SK-N-SH (cell line): ENCODE results near the gene ARHGEF10L. TPM values are rescaled to one million over a fixed set of nuclear protein-coding genes. Genes with fewer than 3 reads are reported as not detected.

Experiments used
- CTCF ChIA-PET: fragments of 300-600, 350-600 bp; formaldehyde crosslinking; extraction: SDS; loops from one replicate; lab custom pipeline; 2021; lab: Yijun Ruan, JAX
- POLR2A ChIA-PET: fragments of 350-600 bp; sonication (Branson Sonifier 250); formaldehyde crosslinking; extraction: SDS; loops from one replicate; lab custom pipeline; 2020; ENCODE audit warnings: antibody characterized with exemption, inconsistent platforms; lab: Yijun Ruan, JAX
- DNase-seq: peaks from one replicate; pipeline ENCODE4 v3.0.0; 2012
- H2AFZ ChIP-seq: fragments of 200-600 bp; sonication (generic); 2 replicates; pipeline ENCODE4 v1.8.1; 2016; ENCODE audit warnings: antibody characterized with exemption, mild to moderate bottlenecking, low read depth
- H3F3A ChIP-seq: fragments of 200-600 bp; sonication (generic); replicated peaks from 2 replicates; pipeline ENCODE3; 2016; ENCODE audit warnings: antibody characterized with exemption, mild to moderate bottlenecking; ENCODE audit not compliant: insufficient read depth
- H3K27ac ChIP-seq, 2 experiments: fragments of 200-500 bp in 1 of 2; fragments of 200-600 bp in 1 of 2; sonication (Bioruptor generic) in 1 of 2; sonication (generic), shearing (Covaris generic) in 1 of 2; 2 replicates each; pipeline versions ENCODE4 v1.5.1 to v1.6.1; 2014 to 2016; ENCODE audit warnings: low read depth in 2 of 2, inconsistent platforms in 1 of 2, low read length in 1 of 2, mild to moderate bottlenecking in 1 of 2, mixed read lengths in 1 of 2
- H3K27me3 ChIP-seq: fragments of 200-600 bp; sonication (generic), shearing (Covaris generic); 2 replicates; pipeline ENCODE4 v1.6.1; 2016; ENCODE audit warnings: mixed run types; ENCODE audit not compliant: insufficient read depth
- H3K36me3 ChIP-seq, 2 experiments: fragments of 200-500 bp in 1 of 2; fragments of 200-600 bp in 1 of 2; sonication (Bioruptor generic) in 1 of 2; sonication (generic) in 1 of 2; replicated peaks in 1 of 2; 2 replicates each; pipeline versions ENCODE3 to v1.5.1; 2014 to 2016; ENCODE audit warnings: low read length in 1 of 2, mild to moderate bottlenecking in 1 of 2; ENCODE audit not compliant: insufficient read depth in 2 of 2, control insufficient read depth in 1 of 2
- H3K4me1 ChIP-seq, 2 experiments: fragments of 200-500 bp in 1 of 2; fragments of 200-600 bp in 1 of 2; sonication (Bioruptor generic) in 1 of 2; sonication (generic), shearing (Covaris generic) in 1 of 2; 2 replicates each; pipeline versions ENCODE4 v1.5.1 to v1.6.1; 2014 to 2016; ENCODE audit warnings: low read depth in 1 of 2, low read length in 1 of 2, mixed run types in 1 of 2; ENCODE audit not compliant: insufficient read depth in 2 of 2, control insufficient read depth in 1 of 2
- H3K4me2 ChIP-seq: fragments of 200-600 bp; sonication (generic), shearing (Covaris generic); 2 replicates; pipeline ENCODE4 v1.6.1; 2017; ENCODE audit warnings: mixed run types
- H3K4me3 ChIP-seq, 2 experiments: fragments of 200-500 bp in 1 of 2; fragments of 200-600 bp in 1 of 2; sonication (Bioruptor generic) in 1 of 2; sonication (generic), shearing (Covaris generic) in 1 of 2; 2 replicates each; pipeline versions ENCODE4 v1.5.1 to v1.8.1; 2014 to 2016; ENCODE audit warnings: low read depth in 2 of 2, inconsistent platforms in 1 of 2, low read length in 1 of 2, mild to moderate bottlenecking in 1 of 2, mixed read lengths in 1 of 2, moderate library complexity in 1 of 2
- H3K79me2 ChIP-seq: fragments of 200-600 bp; sonication (generic); 2 replicates; pipeline ENCODE4 v1.8.1; 2017; ENCODE audit warnings: mild to moderate bottlenecking; ENCODE audit not compliant: insufficient read depth
- H3K9ac ChIP-seq: fragments of 200-600 bp; sonication (generic); 2 replicates; pipeline ENCODE4 v1.6.1; 2017; ENCODE audit warnings: mixed run types
- H3K9me2 ChIP-seq: fragments of 200-600 bp; sonication (generic); 2 replicates; pipeline ENCODE4 v1.6.1; 2017; ENCODE audit warnings: mixed run types
- H3K9me3 ChIP-seq: fragments of 200-600 bp; sonication (generic); 2 replicates; pipeline ENCODE4 v1.6.1; 2017; ENCODE audit warnings: mixed run types, mild to moderate bottlenecking, moderate library complexity
- H4K20me1 ChIP-seq: fragments of 200-600 bp; sonication (generic); 2 replicates; pipeline ENCODE4 v1.6.1; 2017; ENCODE audit warnings: mild to moderate bottlenecking, mixed run types; ENCODE audit not compliant: insufficient read depth
- ELF1 ChIP-seq: IDR thresholded peaks from 2 replicates; pipeline ENCODE4 v1.4.0; 2012
- EP300 ChIP-seq, 2 experiments: IDR thresholded peaks; 2 replicates each; pipeline versions ENCODE4 v1.4.0 to v1.6.1; 2012; ENCODE audit warnings: borderline replicate concordance in 1 of 2, low read depth in 1 of 2, low read length in 1 of 2
- FOSL2 ChIP-seq: IDR thresholded peaks from 2 replicates; pipeline ENCODE4 v1.4.0; 2012; ENCODE audit warnings: low read depth, mild to moderate bottlenecking, moderate library complexity, borderline replicate concordance
- MEF2A ChIP-seq: IDR thresholded peaks from 2 replicates; pipeline ENCODE4 v1.4.0; 2012; ENCODE audit warnings: low read depth, borderline replicate concordance
- RFX5 ChIP-seq: IDR thresholded peaks from 2 replicates; pipeline ENCODE4 v1.6.1; 2012; ENCODE audit warnings: mild to moderate bottlenecking, improper control_type of control experiment, low read length
- RXRA ChIP-seq: IDR thresholded peaks from 2 replicates; pipeline ENCODE4 v1.4.0; 2012; ENCODE audit warnings: low read depth, mild to moderate bottlenecking, borderline replicate concordance
- YY1 ChIP-seq: IDR thresholded peaks from 2 replicates; pipeline ENCODE4 v1.4.0; 2012; ENCODE audit warnings: low read depth, mild to moderate bottlenecking
- WGBS: methylation state at CpG from one replicate; pipeline ENCODE4 v1.1.6; 2017; ENCODE audit warnings: low lambda C conversion rate; 5-methylcytosine and 5-hydroxymethylcytosine counted together
- polyA plus RNA-seq, 3 experiments: library from polyadenylated mRNA; depleted of rRNA; stranded (reverse); fragments of >200 nt; gene quantifications; 2 replicates each; pipeline ENCODE4 v1.2.3, GENCODE V29; 2012
- TF ChIP-seq, protein P1 (sequence below): fragments of 150-350 bp; IDR thresholded peaks from 2 replicates; pipeline ENCODE4 v1.6.1; 2017; ENCODE audit warnings: antibody characterized with exemption, low read length, low read depth, borderline replicate concordance
- TF ChIP-seq, protein P2 (sequence below): IDR thresholded peaks from 2 replicates; pipeline ENCODE4 v1.4.0; 2012; ENCODE audit warnings: low read depth, borderline replicate concordance

ARHGEF10L gene
- polyA plus RNA-seq, 1 of the 3 experiments (the other 2 are of a cell fraction) = 12.5 TPM

DNA sequence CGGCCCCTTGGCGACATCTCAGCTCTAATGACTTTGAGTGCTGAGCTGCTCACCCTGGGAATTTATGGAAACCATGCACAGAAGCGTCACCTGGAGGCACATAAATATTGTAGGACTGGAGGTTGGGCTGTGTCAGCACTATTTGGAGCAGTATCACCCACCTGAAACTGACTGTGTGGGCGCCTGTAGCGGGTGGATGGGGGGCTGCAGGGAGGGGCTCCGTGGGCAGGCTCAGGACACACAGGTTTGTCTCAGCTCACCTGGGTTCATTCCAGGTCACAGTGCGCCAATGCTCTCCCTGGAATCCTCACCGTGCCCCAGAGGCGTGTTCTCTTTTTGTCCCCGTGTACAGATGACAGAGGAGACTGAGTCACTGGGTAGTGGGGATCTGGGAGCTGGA is 140.8 kb downstream of the ARHGEF10L start:
- no peaks in the 10 kb centered on the region for H3K9me3 ChIP-seq
- WGBS = 95% methylated on average over 6 of the region's 10 CpGs
- H3K9ac ChIP-seq = no peak overlapping the region
- no peak for TF ChIP-seq ELF1
- TF ChIP-seq RXRA = no peak
- no peak for TF ChIP-seq YY1
- no peak for TF ChIP-seq EP300 (IDR thresholded peaks at IDR 0.05; ENCODE audit: borderline replicate concordance in 1 of 2, low read depth in 1 of 2, low read length in 1 of 2)
- TF ChIP-seq, protein P1, sequence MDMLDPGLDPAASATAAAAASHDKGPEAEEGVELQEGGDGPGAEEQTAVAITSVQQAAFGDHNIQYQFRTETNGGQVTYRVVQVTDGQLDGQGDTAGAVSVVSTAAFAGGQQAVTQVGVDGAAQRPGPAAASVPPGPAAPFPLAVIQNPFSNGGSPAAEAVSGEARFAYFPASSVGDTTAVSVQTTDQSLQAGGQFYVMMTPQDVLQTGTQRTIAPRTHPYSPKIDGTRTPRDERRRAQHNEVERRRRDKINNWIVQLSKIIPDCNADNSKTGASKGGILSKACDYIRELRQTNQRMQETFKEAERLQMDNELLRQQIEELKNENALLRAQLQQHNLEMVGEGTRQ = no peak
- TF ChIP-seq MEF2A = no peak
- H3K79me2 ChIP-seq = no peaks in the 10 kb centered on the region
- H3K9me2 ChIP-seq = no peaks in the 10 kb centered on the region
- POLR2A ChIA-PET = interaction anchor here (0.6 kb wide), 1 partner anchor 8 kb away, joined by 3 read pairs; no protein-coding TSS in a partner anchor
- CTCF ChIA-PET = interaction anchor here (0.6 to 2.6 kb wide), 5 partner anchors 18 to 901 kb away, joined by 3 to 10 read pairs (median 3); no protein-coding TSS in a partner anchor
- H3F3A ChIP-seq = peaks cover 6% of the 10 kb centered on the region
- H3K4me3 ChIP-seq = no peak overlapping the region
- H4K20me1 ChIP-seq = peaks cover 18% of the 10 kb centered on the region
- no peak overlapping the region for H3K27ac ChIP-seq
- H3K27me3 ChIP-seq = no peaks in the 10 kb centered on the region
- H3K4me2 ChIP-seq = no peak overlapping the region
- H3K4me1 ChIP-seq = peaks cover 0 to 40% of the 10 kb centered on the region in 2 experiments; a peak in 2 of 4 replicates
- DNase-seq = no peak
- H3K36me3 ChIP-seq = no peaks in the 10 kb centered on the region
- no peak overlapping the region for H2AFZ ChIP-seq

DNA sequence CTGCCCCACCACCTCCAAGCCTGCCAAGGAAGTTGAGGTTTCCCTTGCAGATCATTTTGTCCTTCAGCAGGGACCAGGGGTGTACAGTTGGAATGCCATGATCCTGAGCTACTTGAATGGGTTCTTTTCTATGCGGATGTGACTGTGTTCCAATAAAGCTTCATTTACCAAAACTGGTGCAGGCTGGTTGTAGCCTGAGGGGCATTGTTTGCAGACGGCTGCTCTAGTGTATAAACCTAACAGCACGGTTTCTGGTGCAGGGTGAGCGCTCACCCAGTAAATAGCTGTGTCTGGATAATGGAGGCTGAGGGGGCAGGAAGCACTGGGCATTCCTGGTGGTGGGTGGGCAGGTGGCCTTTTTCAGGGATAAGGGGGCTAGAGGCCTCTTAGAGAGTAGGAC is 142.9 kb downstream of the ARHGEF10L start:
- 0 out of 2 replicates have a peak, but pooled peaks cover 4% of the 10 kb centered on the region for H4K20me1 ChIP-seq
- POLR2A ChIA-PET = interaction anchor here (0.7 to 1.5 kb wide), 2 partner anchors 9 to 10 kb away, joined by 3 to 7 read pairs; no protein-coding TSS in a partner anchor
- H3K9me2 ChIP-seq = no peaks in the 10 kb centered on the region
- H3K9me3 ChIP-seq = no peaks in the 10 kb centered on the region
- no peak overlapping the region for H3K9ac ChIP-seq
- DNase-seq = peak; percentile 72
- H3K79me2 ChIP-seq = no peaks in the 10 kb centered on the region
- H3K4me3 ChIP-seq = no peak overlapping the region
- H3F3A ChIP-seq = no peaks in the 10 kb centered on the region
- TF ChIP-seq, protein P1 = no peak
- TF ChIP-seq RFX5 (no peak), FOSL2 (no peak)
- TF ChIP-seq, protein P2, sequence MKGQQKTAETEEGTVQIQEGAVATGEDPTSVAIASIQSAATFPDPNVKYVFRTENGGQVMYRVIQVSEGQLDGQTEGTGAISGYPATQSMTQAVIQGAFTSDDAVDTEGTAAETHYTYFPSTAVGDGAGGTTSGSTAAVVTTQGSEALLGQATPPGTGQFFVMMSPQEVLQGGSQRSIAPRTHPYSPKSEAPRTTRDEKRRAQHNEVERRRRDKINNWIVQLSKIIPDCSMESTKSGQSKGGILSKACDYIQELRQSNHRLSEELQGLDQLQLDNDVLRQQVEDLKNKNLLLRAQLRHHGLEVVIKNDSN = no peak
- H3K36me3 ChIP-seq = no peaks in the 10 kb centered on the region
- peaks cover 0 to 42% of the 10 kb centered on the region in 2 experiments; a peak in 2 of 4 replicates for H3K4me1 ChIP-seq
- CTCF ChIA-PET = interaction anchor here (0.6 to 1.9 kb wide), 8 partner anchors 9 to 227 kb away, joined by 3 to 12 read pairs (median 3); no protein-coding TSS in a partner anchor
- H3K27ac ChIP-seq = peak overlapping the region in 1 of 2 experiments; percentile 79; a peak in 2 of 4 replicates
- H3K4me2 ChIP-seq = no peak overlapping the region
- no peaks in the 10 kb centered on the region for H3K27me3 ChIP-seq
- H2AFZ ChIP-seq = no peak overlapping the region
- WGBS = 77% methylated on average over 4 of the region's 4 CpGs
